ENCODE results near the gene CDH16.

- TF ChIP-seq POLR2AphosphoS5 (IDR thresholded peaks at IDR 0.05; ENCODE audit: low read depth, low read length) (no peak), REST (IDR thresholded peaks at IDR 0.05; ENCODE audit: insufficient read depth in 1 of 2, low read depth in 2 of 2, low read length in 2 of 2) (no peak)
Observed at GRCh38 chr16:66945939-66946338, 27.3 kb upstream of the CDH16 start.
